Muscle layer of duodenum (tissue), 2 donors: Measurements from ENCODE around the gene SCD.

Experiments
- H3K27ac ChIP-seq: one replicate; pipeline ENCODE4 v1.7.0; 2013; ENCODE audit warnings: mild to moderate bottlenecking, low read length
- H3K27me3 ChIP-seq: one replicate; pipeline ENCODE4 v1.7.0; 2013; ENCODE audit warnings: low read depth, mild to moderate bottlenecking, control low read depth, low read length
- H3K36me3 ChIP-seq, 2 donors: one replicate each; pipeline ENCODE4 v1.7.0; 2013; ENCODE audit warnings: low read length in 2 of 2, control low read depth in 1 of 2, mild to moderate bottlenecking in 1 of 2; ENCODE audit not compliant: insufficient read depth in 2 of 2, control insufficient read depth in 1 of 2
- H3K4me1 ChIP-seq, 2 donors: one replicate each; pipeline ENCODE4 v1.7.0; 2013; ENCODE audit warnings: low read length in 2 of 2, mild to moderate bottlenecking in 2 of 2, control low read depth in 1 of 2, moderate library complexity in 1 of 2; ENCODE audit not compliant: insufficient read depth in 2 of 2, control insufficient read depth in 1 of 2
- H3K4me3 ChIP-seq, 2 donors: one replicate each; pipeline ENCODE4 v1.7.0; 2013; ENCODE audit warnings: low read length in 2 of 2, low read depth in 1 of 2, mild to moderate bottlenecking in 1 of 2
- H3K9me3 ChIP-seq, 2 donors: one replicate each; pipeline ENCODE4 v1.7.0; 2013; ENCODE audit warnings: low read length in 2 of 2, control low read depth in 1 of 2, mild to moderate bottlenecking in 1 of 2; ENCODE audit not compliant: control insufficient read depth in 1 of 2
- donor health status: healthy.

The SCD gene

GRCh38 chr10:100382553-100382952, 35.5 kb downstream of the SCD start:
- no peak overlapping the region for H3K4me3 ChIP-seq
- peaks cover 0 to 11% of the 10 kb centered on the region in 2 donors for H3K36me3 ChIP-seq
- H3K4me1 ChIP-seq, result no peaks in the 10 kb centered on the region
- no peaks in the 10 kb centered on the region for H3K27me3 ChIP-seq
- no peak overlapping the region for H3K27ac ChIP-seq
- H3K9me3 ChIP-seq, result no peaks in the 10 kb centered on the region

DNA sequence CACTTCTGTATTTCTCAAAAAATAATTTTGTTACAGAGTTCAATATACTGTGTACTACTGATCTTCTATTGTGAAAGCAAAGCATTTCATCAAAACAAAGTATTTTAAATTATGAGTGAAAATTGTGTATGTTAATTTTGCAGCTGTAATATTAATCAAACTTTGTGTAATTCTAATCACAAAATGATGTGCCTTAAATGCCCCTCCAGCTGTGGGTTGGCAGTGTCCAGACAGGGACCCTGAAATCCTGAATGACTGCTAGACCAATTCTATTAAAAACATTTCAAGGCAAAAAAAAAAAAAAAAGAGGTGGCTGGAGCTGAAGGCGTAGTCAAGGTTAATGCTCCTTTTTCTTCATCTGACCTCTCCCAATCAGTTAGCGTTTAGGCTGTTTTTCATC, 36.2 kb downstream of the SCD start:
- Histone ChIP-seq H3K27me3 (no peaks in the 10 kb centered on the region), H3K27ac (no peak overlapping the region)

GRCh38 chr10:100391163-100392002, 44.4 kb downstream of the SCD start:
- H3K27me3 ChIP-seq, result no peaks in the 10 kb centered on the region
- H3K36me3 ChIP-seq, result no peaks in the 10 kb centered on the region
- H3K4me3 ChIP-seq, result no peak overlapping the region
- no peaks in the 10 kb centered on the region for H3K9me3 ChIP-seq
- no peaks in the 10 kb centered on the region for H3K4me1 ChIP-seq
- H3K27ac ChIP-seq, result no peak overlapping the region

More for the DNA sequence above, 36.2 kb downstream of the SCD start:
- H3K36me3 ChIP-seq, result peaks cover 0 to 11% of the 10 kb centered on the region in 2 donors
- no peaks in the 10 kb centered on the region for H3K9me3 ChIP-seq
- no peak overlapping the region for H3K4me3 ChIP-seq
- no peaks in the 10 kb centered on the region for H3K4me1 ChIP-seq

DNA sequence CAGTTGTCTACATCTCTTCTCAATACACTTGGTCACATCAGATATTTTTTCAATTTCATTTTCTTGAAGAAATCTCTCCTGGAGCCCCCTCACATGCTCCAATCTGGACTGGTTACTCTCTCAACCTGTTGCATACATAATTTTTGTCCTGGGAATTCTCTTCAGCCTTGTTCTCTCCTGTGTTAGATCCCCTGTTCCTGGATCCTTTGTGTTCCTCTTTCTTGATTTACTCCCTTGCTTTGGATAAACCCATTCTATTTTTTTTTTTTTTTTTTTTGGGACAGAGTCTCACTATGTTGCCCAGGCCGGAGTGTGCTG, 45.6 kb downstream of the SCD start:
- H3K27me3 ChIP-seq, result no peaks in the 10 kb centered on the region
- H3K4me1 ChIP-seq, result no peaks in the 10 kb centered on the region
- H3K27ac ChIP-seq, result no peak overlapping the region

GRCh38 chr10:100395626-100396025, 48.6 kb downstream of the SCD start:
- Histone ChIP-seq H3K9me3 (no peaks in the 10 kb centered on the region), H3K36me3 (no peaks in the 10 kb centered on the region), H3K4me1 (no peaks in the 10 kb centered on the region), H3K27me3 (no peaks in the 10 kb centered on the region), H3K4me3 (no peak overlapping the region), H3K27ac (no peak overlapping the region)

More for the DNA sequence above, 45.6 kb downstream of the SCD start:
- no peaks in the 10 kb centered on the region for H3K36me3 ChIP-seq
- no peaks in the 10 kb centered on the region for H3K9me3 ChIP-seq
- no peak overlapping the region for H3K4me3 ChIP-seq

DNA sequence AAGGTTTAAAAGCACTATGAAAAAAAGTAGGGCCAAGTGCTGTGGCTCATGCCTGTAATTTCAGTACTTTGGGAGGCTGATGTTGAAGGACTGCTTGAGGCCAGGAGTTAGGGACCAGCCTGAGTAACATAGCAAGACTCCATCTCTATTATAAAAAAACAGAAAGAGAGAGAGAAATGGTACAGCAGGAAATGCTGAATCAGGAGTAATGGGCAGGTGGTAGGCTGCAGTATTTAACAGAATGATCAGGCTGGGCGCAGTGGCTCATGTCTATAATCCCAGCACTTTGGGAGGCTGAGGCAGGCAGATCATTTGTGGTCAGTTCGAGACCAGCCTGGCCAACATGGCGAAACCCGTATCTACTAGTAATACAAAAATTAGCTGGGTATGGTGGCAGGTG, 49.6 kb downstream of the SCD start:
- H3K4me3 ChIP-seq, result no peak overlapping the region
- H3K9me3 ChIP-seq, result no peaks in the 10 kb centered on the region
- no peaks in the 10 kb centered on the region for H3K27me3 ChIP-seq
- no peak overlapping the region for H3K27ac ChIP-seq
- no peaks in the 10 kb centered on the region for H3K4me1 ChIP-seq
- no peaks in the 10 kb centered on the region for H3K36me3 ChIP-seq

DNA sequence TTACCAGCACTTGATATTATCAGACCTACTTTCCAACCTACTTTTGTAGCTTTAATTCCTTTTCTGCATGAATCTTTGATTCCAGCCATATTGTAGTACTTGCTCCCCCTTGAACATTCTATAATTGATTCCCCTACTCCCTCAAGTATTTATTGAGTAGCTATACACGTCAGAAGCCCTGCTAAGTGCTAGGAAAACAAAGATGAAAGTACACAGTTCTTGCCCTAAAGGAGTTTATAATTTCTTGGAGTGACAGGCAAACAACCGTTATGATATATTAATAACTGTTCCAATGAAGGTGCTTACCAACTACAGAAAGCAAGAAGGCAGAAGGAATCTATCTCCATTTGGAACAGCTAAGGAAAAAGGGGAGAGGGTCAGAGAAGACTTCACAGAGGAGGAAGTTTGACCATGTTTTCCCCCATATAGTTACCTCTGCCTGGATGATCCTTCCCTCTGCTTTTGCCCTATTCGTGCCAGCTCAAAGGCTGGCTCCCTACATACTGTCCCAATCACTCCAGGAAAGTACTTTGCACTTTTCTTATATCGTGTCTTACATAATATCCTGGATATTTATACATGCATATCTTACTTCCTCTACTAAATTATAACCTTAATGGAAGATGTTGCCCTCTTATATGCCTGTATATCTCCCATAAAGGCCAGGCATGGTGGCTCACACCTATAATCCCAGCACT, 54.7 kb downstream of the SCD start:
- Histone ChIP-seq H3K4me3 (no peak overlapping the region), H3K36me3 (no peaks in the 10 kb centered on the region), H3K4me1 (no peaks in the 10 kb centered on the region), H3K27ac (no peak overlapping the region), H3K27me3 (no peaks in the 10 kb centered on the region), H3K9me3 (no peaks in the 10 kb centered on the region)

DNA sequence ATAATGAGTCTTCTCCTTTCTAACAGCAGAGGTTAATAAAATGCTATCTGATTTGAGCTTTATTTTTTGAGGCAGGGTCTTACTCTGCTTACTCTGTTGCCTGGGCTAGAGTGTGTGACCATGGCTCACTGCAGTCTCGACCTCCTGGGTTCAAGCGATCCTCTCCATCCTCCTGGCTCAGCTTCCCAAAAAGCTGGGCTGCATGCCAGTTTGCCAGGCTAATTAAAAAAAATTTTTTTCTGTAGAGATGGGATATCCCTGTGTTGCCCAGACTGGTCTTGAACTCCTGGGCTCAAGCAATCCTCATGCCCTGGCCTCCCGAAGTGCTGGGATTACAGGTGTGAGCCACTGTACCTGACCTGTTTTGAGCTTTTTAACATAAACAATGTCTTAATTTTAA, 56.7 kb downstream of the SCD start:
- H3K27me3 ChIP-seq, result no peaks in the 10 kb centered on the region
- no peaks in the 10 kb centered on the region for H3K9me3 ChIP-seq
- H3K27ac ChIP-seq, result no peak overlapping the region
- no peaks in the 10 kb centered on the region for H3K4me1 ChIP-seq
- H3K4me3 ChIP-seq, result no peak overlapping the region
- no peaks in the 10 kb centered on the region for H3K36me3 ChIP-seq

GRCh38 chr10:100413173-100413572, 66.1 kb downstream of the SCD start:
- H3K4me1 ChIP-seq, result no peaks in the 10 kb centered on the region
- H3K4me3 ChIP-seq, result no peak overlapping the region
- no peak overlapping the region for H3K27ac ChIP-seq

More at GRCh38 chr10:100413173-100413572, 66.1 kb downstream of the SCD start:
- Histone ChIP-seq H3K9me3 (no peaks in the 10 kb centered on the region), H3K27me3 (no peaks in the 10 kb centered on the region), H3K36me3 (no peaks in the 10 kb centered on the region)
